Stimulated activated CD4-positive, alpha-beta T cell treated with anti-CD3 and anti-CD28 coated beads, Interleukin-4, amount 100 ng/mL, for 1 hour (primary cell): Measurements from ENCODE around the gene EVX1.

Experiments
- DNase-seq: peaks from one replicate; pipeline ENCODE4 v3.0.0-alpha.2; 2020

EVX1 gene

DNA sequence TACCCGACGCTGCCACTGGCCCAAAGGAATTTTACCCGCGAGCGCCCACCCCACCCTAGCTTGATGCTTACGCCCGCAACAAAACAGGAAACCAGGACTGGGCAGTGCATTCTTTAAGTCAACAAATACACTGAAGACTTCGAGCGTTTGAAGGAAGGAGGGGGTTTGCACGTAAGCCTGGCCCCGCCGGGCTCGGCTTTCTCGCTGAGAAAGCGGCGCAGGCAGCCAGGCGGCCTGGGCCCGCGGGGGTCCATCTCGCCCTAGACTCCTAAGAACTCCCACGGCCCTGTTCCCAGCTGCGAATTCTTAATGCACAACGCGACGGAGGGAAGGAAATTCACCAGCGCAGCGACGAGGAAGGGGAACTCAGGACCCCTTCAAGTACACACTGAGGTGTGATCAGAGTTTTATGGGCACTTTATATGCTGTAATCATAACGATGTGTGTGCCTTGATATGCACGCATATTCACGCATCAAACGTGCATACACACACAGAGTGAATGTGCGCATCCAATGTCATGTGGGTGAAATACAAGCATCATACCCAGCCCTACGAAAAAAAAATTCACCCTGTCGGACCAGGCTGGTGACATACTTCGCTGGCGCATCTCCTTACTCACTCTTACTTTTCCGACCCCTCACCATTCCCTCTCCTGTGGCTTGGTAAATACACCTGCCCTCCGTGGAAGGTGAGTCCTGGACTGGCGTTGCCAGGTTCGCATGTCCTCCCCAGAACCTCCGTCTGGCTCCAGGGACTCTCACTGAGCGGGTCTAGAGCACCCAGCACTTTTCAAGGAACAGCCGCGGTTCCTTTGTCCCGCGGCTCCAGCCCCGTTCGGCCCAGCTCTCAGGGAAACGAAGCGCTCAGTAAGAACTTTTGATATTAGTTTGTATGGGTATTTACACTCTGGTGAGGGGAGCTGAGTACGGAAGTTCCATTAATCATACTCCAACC lies 37.0 kb upstream of the EVX1 start:
- DNase-seq, result no peak

DNA sequence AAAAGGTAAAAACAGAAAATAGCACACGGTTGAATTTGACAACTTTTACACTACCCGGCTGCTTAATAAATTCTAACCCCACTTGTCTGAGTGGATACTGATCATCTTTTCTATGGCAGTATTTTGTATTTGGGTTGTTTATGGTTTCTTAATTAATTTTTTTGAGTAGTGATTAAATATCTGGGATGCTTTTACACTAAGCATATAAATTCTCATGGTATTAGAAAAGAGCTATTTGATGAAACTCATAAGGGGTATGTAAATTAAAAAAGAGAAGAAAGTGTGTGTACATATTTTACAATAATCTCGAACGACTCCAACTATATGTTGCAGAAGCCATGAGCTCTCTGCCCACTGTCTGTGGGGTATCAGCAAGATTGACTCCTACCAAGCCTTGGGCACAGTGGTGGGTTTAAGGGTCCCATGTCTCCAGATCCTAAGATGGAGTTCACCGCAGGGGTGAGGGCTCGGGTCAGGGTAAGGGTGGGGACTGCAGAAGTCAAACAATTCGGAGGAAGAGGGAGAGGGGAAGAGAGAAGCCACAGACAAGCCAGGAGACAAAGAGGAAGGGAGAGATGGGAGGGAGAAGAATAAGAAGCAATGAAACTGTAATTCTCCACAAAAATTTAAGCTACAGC lies 35.1 kb upstream of the EVX1 start:
- DNase-seq, result no peak

DNA sequence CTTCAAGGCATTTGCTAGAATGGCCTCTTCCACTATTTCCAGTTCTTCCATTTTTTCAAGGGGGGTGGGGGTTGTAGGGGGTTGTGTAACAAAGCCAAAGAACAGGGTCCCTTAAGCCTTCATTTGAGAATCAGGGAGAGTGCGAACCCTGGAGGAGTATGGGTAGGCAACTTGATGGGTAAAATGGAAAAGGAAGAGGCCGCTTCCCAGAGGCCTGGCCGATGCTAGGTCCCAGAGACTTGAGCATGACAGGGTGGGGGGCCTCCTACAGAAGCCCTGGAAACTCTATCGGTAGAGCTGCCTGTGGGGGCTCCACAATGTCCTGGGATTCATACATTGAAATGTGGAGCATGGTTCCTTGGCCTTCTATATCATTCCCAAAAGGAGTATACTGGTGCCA lies 33.6 kb upstream of the EVX1 start:
- DNase-seq, result no peak

DNA sequence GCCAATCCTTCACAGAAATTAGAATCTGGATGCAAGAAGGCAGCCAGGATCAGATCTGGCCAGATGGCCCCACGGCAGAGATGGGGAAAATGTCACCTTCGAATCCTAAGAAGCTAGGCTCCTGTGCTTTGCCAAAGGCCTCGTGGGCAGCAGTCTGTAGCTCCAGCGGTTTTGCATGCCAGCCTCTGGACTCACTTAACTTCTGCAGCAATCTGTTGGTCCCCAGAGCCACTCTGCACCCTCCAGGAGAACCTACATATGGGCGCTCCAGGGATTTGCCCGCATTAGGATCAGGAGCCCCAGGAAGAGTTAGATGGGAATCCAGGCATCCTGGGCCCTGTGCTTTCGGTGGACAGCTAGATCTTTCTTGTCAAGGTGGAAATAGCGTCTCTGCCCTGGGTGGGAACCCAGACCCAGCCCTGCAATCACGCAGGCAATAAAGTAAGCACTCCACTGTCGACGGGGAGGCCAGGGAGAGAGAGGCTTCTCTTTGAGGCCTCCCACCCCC lies 32.6 kb upstream of the EVX1 start:
- DNase-seq, result no peak

DNA sequence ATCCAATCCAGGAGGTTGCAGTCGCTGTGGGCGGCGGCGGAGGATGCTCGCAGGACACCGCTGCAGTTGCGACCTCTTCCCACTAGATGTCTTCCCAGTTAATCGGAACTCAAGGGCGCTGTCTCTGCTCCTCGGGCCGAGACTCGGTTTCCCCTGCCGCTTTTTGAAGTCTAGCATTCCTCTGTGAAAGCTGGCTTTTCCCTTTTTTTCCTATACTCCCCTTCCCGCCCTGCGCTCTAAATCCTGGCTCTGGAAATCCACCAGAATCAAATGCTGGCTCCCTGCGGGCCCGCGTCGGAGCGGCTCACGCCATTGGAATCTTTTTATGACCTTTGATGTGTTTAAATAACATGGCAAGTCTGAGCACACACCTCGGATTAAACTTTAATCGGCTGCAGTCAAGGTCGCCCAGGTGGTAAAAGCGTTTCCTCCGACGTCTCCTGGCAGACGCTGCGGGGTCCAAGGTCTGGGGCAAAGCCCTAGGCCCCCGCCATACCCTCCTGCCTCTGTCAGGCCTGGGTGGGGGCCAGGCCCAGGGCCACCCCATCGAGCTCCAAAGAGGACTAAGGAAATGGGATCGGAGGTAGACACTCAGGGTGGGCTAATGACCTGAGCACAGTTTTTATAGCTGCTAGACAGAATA lies 32.0 kb upstream of the EVX1 start:
- DNase-seq, result peak; percentile 59

DNA sequence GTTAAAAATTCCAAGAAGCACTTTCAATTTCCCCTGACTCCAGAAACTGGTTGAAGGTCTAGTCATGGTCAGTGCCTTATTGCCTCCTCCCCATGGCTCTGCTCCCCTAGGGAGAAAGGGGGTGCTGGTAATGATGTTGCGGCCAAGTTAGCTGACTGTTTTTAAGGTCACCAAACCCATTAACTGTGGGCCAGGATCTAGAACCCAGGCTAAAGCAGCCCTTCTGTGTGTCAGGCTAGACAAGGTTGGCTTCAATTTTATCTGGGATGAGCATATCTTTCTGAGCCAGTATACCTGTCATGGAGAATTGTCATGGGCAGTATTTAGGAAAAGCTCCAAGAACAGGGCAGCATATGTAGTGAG lies 31.5 kb upstream of the EVX1 start:
- DNase-seq, result no peak

DNA sequence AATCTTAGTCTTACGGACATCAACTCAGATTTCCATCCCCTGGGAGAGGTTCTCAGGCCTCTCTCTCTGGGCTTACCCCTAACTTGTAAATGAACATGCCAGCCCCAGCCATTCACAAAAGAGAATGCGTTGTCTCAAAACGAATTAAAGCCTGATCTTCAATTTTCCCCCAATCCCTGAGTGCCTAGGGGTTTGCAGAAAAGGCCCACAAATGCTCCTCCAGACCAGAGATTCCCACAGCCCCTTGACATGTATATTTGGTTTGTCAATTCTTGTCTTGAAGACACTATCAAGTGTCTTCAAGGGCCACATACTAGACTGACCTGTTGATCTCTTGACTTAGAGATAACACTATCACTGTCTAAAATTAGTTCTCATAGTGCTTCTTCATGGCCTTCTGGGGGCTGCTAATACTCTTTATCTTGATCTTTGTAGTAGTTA lies 30.8 kb upstream of the EVX1 start:
- DNase-seq, result no peak

DNA sequence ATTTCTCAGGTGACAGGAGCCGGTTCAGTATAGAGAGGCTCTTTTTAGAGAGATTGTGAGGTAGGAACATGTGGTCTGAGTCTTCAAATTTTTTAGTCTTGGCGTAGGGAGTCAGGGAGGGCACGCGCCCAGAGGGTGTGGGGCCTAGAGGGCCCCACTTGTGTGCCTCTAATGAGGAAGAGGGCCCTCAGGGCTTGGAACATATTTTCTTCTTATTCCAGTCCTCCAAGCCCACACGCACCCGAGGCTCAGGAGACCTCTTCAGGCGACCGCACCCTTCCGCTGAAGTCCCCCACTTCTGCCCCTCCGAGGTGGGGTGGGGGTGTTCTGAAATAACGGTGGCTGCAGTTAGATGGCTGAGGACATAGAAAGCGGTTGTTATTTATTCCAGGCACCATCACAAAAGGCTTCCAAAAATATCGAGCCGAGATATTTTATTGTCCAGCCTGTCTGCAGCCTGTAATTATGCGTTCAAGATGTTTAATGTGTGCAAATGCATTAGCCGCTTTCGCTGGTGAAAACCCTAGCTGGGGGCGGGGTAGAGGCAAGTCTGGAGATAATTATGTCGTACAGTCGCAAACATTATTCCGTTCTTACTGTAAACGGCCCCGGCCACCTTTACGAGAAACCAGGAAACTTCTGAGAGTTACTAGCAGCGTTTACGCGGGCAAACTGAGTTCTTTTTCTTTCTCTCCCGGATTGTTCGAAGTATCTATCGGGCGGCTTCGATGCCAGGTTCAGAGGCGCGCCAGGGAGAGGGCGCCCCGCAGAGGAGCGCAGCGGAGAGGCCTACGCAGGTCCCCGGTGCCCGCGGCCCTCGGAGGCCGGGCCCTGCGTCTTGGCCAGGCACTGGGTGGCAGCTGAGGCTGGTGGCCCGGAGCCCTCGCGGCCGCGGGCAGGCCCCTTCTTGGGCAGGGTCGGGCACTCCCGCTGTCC lies 29.8 kb upstream of the EVX1 start:
- DNase-seq, result no peak

DNA sequence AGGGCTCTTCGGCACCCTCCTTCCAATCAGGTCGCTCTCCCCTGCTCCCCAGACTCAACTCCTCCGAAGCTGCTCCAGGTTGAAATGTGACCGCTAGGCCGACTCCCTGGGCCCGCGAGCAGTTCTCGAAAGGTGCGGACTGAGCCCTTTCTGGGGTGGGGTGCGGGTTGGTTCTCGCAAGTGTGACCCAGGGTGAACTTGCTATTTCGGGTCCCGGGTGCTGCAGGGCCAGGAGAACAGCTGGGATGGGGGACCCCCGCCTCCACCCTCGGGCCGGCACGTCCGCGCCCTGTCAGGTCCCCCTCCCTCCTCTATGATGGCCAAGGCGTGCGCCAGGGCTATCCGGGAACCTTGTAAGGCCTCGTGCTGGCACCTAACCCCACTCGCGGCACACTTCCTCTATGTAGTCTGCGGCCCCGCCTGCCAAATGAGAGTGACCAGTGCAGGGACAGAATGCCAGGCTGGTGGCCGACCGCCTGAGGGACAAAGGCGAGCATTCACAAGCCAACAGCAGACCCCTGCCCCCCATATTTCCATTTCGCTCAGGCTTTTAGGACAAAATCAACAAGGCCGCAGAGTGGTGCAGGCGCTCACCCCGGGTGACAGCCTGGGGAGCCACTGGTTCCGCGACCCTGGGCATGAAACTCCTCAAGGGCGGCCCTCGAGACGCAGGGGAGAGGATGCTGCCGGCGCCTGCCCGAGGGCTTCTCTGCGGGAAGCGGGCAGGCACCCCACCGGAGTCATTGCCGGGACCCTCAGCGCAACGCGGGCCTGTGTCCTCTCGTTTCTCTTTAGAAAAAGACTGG lies 29.0 kb upstream of the EVX1 start:
- DNase-seq, result no peak

DNA sequence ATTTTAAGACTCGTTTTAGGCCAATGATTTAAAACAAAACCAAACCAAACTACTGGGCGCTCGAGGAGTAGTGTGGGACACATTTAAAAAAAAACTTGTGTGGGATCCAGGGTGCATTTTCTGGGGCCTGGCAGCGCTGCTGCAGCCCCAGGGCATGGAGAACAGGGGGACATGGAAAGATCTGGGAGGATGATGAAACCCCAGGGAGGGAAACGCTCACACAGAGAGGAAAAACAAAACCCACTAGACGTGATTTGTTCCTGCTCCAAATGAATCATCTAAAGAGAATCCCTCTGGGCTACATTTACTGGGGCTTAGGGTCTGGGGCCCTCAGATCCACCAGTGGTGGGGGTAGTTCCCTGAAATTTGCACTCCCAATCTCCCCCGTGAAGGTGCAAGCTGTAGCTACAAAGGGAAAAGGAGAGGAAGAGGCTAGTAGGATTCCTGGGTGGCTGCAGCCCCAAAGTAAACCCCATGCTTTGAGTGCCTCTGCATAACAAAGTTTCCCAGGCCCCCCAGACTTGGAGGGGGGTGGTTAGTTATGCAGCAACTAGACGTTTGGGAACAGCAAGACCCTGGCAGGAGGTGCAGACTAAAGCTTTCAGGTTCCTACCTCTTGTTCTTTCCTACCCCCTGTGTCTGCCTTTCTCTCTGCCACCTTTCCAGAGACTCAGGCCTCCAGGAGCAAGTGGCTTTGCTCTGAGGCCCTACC lies 28.2 kb upstream of the EVX1 start:
- DNase-seq, result no peak

DNA sequence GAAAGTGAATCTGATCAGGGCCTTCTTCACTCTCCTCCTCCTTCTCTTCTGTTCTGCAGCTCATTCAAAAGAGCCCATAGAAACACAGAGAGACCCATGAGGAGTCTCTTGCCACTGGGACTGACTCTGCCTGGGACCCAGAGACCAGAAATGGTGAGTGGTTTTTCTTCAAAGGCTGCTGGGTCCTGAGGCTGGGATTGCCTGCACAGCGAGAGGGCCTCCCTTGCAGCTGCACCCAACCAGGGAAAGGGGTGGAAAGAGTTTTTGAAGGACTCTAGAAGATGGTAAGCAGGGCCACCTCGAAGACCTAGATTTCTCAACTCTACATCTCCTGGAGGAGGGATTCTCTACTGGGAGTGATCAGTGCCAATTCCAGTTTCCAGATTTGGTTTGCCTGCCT lies 27.2 kb upstream of the EVX1 start:
- DNase-seq, result no peak

DNA sequence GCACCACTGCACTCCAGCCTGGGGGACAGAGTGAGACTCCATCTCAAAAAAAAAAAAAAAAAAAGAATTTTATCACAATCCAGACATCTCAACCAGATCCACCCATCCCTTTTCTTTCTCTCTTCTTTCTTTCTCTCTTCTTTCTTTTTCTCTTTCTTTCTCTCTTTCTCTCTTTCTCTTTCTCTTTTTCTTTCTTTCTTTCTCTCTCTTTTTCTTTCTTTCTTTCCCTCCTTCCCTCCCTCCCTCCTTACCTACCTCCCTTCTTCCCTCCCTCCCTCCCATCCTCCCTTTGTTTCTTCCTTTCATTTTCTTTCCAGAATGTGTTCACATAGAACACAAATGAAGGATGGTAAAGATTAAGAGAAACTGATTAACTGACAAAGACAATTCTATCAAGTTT lies 24.7 kb upstream of the EVX1 start:
- DNase-seq, result no peak

DNA sequence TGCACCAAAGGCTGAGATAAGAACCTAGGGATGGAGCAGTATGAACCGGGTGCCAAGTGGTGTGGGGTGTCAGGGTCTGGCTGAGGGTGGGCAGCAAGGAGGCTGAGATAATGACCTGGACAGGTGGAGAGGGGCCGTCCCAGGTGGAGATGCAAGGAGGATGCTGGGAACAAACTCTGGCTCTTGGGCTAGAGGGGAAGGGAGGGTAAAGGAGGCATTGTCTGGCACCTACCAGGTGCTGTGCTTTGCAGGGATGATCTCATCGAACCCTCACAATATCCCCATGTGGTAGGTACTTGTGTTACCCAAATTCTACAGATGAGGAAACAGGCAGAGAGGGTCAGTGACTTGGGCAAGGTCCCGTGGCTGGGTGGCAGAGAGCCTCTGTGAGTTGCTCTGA lies 22.8 kb upstream of the EVX1 start:
- DNase-seq, result no peak

DNA sequence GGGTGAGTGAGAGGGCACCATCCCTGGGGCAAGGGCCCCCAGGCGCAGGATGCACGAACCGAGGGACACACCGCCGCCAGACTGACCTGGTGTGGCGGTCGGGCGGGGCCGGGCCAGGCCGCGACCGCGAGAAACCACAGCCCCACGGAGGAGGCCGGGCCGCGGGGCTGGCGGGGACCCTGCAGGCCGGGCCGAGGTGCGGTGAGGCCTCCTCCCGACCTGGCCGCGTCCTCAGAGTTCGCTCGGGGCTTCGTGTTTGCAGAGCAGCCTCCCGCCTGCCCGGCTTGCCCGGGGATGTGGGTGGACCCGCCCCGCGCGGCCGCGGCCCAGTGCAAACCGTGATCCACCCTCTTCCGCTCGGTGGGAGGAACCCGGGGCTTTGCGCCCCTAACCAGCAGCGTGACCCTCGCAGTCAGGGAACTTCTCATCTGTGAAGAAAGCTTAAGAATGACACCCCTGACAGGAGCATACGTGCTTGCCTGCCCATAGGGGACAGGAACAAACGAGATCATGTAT lies 22.1 kb upstream of the EVX1 start:
- DNase-seq, result no peak

DNA sequence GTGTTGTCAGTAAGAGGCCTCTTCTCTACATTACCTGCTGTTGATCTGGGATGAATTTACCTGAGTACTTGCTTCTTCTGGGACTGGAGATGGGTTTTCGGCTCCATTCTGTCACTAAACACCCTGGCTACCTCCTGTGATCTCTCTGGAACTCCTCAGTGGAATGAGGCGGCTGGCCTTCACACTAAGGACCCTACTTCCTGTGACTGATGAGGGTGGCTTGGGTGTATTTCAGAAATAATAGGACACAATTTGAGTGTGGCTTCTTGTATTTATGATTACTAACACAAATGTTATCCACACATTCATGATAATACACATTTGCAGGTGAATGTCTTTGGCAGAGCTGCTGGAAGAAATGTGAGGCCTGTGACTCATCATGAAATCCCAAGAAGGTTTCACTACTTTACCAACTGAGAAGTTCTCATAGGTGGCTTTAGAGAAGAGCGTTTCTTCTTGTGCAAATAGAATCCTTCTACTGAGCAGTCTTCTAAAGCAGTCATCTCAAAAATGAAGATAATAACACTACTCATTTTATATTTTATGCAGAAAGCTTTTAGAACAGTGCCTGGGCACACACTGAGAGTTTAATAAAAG lies 21.3 kb upstream of the EVX1 start:
- no peak for DNase-seq

DNA sequence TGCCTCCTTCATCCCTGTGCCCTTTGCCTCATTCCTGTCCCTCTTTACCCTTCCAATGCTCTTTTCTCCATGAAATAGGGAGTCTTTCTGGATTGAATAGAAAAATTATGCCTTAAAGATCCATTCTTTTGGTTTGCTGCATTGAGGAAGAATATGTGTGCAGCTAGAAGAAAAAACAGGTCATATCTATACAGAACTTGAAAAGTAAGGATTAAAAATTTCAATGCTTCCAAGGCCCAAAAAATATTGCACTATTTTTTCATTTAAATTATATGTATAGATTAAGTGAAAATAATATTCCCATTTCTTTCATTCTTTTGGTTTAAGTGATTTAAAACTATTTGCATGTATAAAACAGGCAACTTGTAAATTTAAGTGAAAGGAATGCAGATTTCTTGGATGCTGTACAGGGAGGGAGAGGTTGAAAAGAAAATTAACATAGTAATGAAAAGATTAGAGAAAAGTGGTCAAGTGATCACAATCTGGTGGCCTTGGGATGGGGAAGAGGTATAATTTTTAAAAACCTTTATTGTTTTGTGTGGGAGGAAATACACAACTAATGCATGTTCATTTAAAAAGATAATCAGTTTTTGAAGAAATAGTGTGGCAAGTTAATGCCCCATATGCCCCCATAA lies 18.5 kb upstream of the EVX1 start:
- no peak for DNase-seq

DNA sequence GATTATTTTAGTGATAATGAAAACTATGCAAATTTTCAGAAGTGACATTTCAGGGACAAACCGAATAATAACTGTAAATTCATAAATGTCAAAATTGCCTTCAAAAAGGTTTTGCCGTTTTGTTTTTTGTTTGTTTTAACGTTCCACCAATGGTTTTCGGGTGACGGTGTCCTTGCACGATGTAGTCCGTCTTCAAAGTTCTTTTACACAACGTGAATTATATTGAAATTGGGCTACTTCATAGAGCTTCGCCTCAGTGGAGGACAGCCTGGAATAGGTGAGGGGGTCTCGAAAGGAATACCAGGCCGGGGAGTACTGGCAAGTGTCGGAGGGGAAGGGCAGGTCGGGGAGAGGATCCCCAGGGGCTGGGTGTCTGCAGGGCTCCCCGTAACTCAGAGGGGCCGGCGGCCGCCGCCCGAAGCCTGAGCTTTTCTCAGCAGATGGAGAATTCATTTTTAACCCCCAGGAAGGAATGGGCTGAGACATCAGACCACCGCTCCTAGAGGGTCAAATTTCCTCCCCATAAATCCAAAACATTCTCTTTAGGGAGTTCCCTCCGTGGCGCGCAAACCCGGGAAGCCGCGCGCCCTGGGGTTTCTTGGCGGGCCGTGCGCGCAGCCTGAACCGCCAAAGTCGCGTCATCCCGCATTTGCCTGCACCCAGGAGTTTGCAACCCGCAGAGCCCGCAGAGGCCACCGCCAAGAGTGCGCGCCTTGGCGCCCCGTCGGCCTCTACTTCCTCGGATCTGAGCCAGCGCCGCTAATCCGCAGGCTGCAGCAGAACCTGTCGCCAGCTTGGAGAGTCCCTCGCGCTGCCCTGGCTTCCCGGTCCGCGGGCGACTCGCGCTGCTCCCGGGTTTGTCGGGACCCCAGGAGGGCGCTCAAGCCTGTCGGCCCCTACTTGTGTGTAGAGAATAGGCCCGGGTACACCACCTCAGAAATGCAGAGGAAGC lies 17.3 kb upstream of the EVX1 start:
- DNase-seq, result no peak

DNA sequence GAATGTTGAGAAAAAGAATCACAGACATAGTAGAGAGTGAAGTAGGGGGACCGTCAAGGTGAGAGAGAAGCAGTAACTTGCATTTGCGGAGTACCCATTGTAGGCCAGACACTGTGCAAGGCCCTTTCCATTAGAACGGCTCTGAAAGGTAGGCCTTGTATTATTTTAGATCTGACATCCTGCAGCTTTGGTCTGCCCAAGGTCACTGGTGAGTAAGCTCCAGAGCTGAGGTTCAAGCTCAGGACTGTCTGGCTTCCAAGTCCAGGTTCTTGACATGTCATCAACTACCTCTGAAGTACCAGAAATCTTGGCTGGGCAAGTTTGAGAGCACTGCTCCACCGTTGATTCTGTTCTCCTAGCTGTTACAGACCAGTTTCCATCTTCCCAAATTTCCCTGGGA lies 13.2 kb upstream of the EVX1 start:
- no peak for DNase-seq
